Stomach (tissue), 4 donors: ENCODE results near the gene MRPL12.

ENCODE experiments used
- CTCF ChIP-seq, 7 experiments: fragments of 450-650 bp in 4 of 7; fragments of 200-600 bp in 3 of 7; sonication (generic) in 3 of 7; IDR thresholded peaks; one replicate each; pipeline ENCODE4 v1.5.1; 2016 to 2019; ENCODE audit warnings: antibody characterized with exemption in 7 of 7, control low read depth in 2 of 7, mild to moderate bottlenecking in 1 of 7
- EP300 ChIP-seq: sonication (generic); formaldehyde crosslinking; IDR thresholded peaks from one replicate; pipeline ENCODE4 v1.6.1; 2017; ENCODE audit warnings: antibody characterized with exemption

- TF ChIP-seq CTCF (IDR thresholded peaks at IDR 0.05), result no peak
- TF ChIP-seq EP300, result no peak
These were observed 37.3 kb downstream of the MRPL12 start for GRCh38 chr17:81740395-81740961.
